GM21619 (cell line): ENCODE results near the gene FOXD4L3.
"Not testable (repeated sequence)": the region's sequence is repeated elsewhere in the genome, so short reads cannot be mapped to it uniquely, and the experiment has no call there.

ENCODE experiments used
- ATAC-seq: cut with Tn5 transposase; IDR thresholded peaks from one replicate; pipeline ENCODE4 v1.9.1; 2021; ENCODE audit not compliant: unreplicated experiment

FOXD4L3 gene

DNA sequence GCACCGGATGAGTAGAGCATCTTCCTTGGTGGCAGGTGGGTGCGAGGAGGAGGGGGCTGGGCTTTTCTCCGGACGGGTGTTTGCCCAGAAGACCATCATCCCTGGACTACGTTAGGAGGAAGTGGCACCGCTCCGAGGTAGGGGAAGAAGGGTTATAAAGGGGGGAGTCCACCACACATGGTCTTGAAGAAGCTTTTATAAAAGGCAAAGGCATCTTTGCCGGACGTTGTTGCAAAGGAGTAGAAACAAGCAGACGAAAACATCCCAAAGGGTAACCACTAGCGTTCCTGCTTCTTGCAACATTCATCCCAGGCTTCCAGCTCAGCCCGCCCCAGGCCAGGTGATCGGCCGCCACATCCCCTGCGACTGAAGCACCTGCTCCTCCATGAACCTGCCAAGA lies at the start of gene FOXD4L3:
FOXD4L3 (plus strand) TSS at position 301 of the 400 bp plus-strand sequence; CDS start at position 386, 85 bp downstream.
- ATAC-seq, result not testable (repeated sequence)

- not testable (repeated sequence) for ATAC-seq
Observed at GRCh38 chr9:68281041-68281440, 21.6 kb upstream of the FOXD4L3 start.

DNA sequence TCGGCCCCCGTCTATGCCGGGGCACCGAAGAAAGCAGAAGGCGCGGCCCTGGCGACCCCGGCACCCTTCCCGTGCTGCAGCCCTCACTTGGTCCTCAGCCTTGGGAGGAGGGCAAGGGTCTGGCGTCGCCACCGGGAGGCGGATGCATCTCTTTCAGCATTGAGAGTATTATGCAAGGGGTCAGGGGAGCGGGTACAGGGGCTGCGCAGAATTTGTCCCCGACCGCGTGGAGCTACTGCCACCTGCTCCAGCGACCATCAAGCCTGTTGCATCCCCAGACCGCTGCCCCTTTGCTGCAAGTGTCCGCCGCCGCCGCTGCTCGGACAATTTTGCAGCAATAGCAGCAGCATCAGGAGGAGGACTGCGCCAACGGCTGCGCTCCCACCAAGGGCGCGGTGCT lies 1.1 kb downstream of the FOXD4L3 start:
- ATAC-seq, result not testable (repeated sequence)

- ATAC-seq, result not testable (repeated sequence)
Observed at GRCh38 chr9:68304212-68304611, 1.5 kb downstream of the FOXD4L3 start.

GRCh38 chr9:68304777-68305176 lies 2.1 kb downstream of the FOXD4L3 start:
- not testable (repeated sequence) for ATAC-seq

DNA sequence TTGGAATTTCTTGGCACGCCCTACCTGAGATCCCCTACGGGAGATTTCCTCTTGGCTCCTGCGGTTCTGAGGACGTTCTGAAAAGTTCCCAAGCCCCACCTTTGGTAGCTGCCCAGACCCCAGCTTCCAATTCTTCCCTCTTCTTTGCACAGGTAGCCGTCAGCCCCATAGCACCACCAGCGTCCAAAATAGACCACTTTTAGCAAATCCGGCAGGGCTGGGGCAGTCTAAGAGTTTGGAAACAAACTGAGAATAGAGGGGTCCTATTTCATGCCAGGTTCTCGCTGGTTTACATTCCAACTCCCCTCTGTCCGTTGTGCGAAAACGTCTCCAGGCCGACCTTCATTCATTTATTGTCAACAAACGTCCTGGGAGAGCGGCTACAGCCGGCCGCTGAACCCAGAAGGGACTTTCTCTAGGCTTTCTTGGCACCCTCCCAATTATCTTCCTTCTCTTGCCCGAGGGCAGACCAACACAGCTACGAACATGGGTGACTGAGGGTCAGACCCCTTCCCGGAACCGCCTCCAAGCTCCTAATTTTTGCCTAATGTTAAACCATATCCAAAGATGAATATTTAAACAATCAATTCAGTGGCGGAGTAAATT lies 3.1 kb downstream of the FOXD4L3 start:
- not testable (repeated sequence) for ATAC-seq

DNA sequence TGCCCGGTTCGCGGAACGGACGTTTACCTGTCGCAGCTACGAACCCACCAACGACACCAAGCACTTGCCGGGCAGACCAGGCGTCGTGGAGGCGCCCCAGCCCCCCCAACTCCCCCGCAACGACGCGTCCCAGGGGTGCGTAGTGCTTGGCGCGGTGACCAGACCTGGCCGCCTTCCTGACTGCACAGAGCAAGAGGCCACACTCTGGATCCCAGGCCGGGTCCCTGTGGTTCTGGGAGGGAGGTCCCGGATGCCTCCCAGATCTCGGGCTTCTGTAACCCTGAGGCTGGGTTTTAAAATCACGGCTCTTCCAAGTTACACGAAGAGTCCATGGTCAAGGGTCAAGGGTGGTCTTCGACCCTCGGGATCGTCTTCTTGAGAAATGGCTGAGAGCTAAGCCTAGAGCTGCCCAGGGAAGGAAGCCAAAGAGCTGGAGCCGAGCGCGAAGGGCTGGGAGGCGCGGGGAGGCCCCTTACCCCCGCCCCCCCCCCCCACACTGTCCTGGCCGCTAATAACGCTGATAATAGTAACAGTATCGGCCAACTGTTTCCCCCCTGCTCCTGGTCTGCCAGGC lies 3.8 kb downstream of the FOXD4L3 start:
- not testable (repeated sequence) for ATAC-seq

DNA sequence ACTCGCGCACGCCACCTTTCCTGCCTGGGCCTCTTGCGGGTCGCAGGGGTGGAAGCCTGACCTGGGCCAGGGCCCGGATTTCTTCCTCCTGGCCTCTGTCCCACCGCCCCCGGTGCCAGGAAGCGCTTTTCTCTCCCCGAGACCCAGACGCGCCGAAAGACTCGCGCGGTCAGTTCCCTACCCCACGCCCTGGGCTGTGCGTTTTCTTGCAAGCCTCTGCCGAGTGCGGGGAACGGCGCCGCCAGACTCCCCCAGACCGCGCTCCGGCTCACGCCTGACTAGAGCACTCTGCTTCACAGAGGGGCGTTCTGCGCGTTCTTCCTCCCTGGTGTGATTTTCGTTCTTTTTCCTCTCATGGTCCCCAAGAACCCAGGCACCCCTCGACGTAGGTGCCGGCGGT lies 4.5 kb downstream of the FOXD4L3 start:
- not testable (repeated sequence) for ATAC-seq

DNA sequence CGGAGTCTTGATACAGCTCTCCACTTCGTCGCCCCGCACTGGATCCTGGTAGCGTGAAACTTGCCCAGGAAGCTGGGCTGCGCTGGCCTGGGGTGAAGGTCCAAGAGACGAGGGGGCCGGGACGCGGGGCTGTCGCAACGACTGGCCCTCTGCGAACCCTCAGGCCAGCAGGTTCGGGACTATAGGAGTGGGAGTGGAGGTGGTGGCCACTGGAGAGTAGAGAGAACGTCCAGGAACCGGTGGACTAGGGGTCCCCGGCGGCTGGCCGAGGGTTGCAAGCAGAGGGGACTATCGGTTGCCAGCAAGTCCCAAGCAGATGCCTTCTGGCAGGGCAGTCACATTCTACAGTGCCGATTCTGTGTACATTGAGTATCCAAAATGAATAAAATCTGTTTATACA lies 5.0 kb downstream of the FOXD4L3 start:
- not testable (repeated sequence) for ATAC-seq

DNA sequence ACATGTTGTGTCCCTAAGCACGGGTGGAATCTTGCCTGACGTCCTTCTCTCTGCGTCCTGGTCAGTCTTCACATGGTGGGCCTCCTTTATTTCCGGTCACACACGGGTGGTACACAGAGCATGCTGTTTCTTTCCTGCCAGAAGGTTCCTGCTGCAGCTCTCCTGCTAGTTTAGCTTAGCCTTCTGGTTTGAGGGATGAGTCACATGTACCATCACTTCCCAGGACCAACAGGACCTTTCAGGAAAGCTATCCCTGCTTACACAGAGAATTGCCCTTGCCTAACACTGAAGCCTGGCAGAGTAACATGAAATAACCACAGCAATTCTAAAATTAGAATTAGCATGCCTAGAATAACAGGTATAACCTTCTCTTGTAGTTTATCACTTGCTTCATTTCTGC lies 8.5 kb downstream of the FOXD4L3 start:
- ATAC-seq, result not testable (repeated sequence)

- ATAC-seq, result not testable (repeated sequence)
Observed at GRCh38 chr9:68318209-68318608, 15.5 kb downstream of the FOXD4L3 start.

DNA sequence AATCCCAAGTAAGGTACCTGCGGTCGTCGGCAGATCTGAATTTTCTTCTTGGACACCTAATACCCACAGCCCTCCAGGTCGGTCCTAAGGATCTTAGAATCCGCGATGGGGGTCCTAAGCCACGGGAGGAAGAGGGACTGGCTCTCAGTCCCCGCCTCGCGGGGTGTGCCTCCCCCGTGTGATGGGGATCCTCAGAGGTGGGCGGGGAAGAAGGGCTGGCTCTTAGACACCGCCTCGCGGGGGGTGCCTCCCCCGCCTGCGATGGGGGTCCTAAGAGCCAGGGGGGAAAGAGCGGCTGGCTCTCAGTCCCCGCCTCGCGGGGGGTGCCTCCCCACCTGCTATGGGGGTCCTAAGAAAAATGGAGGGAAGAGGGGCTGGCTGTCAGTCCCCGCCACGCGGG lies 21.1 kb downstream of the FOXD4L3 start:
- ATAC-seq, result not testable (repeated sequence)

- not testable (repeated sequence) for ATAC-seq
Observed at GRCh38 chr9:68324518-68324917, 21.9 kb downstream of the FOXD4L3 start.

- ATAC-seq, result not testable (repeated sequence)
Observed at GRCh38 chr9:68329106-68329505, 26.4 kb downstream of the FOXD4L3 start.

DNA sequence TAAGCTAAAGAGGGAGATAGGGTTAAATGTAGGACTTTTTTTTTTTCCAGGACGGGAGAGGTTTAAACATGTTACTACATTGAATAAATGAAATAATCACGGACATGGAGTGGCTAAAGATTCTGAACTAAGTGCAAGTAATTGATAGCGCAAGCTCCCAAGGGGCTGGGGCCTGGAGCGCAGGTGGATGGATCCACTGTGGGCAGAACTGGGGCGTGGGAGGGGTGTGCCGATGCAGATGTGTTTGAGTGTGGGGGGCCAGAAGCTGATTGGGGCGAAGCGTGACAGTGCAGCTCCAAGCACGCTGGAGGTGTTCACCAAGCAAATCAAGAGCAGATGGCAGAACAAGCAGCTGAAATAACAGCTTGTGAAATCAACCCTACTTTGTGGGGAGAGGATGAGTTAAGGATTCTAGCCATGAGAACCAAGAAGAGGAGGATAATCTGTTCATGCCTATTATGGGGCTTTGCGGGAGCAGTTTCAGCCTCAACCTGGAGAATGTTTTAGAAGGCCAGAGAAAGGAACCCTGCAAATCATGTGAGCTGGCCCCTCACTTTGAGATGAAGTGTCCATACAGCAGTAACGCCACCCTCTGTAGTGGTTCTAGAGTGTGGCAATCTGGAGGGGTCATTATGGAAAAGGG lies 28.0 kb downstream of the FOXD4L3 start:
- ATAC-seq, result not testable (repeated sequence)

- ATAC-seq, result not testable (repeated sequence)
Observed at GRCh38 chr9:68332122-68332521, 29.5 kb downstream of the FOXD4L3 start.

- ATAC-seq, result not testable (repeated sequence)
Observed at GRCh38 chr9:68335935-68336334, 33.3 kb downstream of the FOXD4L3 start.

- ATAC-seq, result not testable (repeated sequence)
Observed at GRCh38 chr9:68336639-68337339, 34.1 kb downstream of the FOXD4L3 start.

GRCh38 chr9:68338000-68338399 lies 35.3 kb downstream of the FOXD4L3 start:
- ATAC-seq, result not testable (repeated sequence)

DNA sequence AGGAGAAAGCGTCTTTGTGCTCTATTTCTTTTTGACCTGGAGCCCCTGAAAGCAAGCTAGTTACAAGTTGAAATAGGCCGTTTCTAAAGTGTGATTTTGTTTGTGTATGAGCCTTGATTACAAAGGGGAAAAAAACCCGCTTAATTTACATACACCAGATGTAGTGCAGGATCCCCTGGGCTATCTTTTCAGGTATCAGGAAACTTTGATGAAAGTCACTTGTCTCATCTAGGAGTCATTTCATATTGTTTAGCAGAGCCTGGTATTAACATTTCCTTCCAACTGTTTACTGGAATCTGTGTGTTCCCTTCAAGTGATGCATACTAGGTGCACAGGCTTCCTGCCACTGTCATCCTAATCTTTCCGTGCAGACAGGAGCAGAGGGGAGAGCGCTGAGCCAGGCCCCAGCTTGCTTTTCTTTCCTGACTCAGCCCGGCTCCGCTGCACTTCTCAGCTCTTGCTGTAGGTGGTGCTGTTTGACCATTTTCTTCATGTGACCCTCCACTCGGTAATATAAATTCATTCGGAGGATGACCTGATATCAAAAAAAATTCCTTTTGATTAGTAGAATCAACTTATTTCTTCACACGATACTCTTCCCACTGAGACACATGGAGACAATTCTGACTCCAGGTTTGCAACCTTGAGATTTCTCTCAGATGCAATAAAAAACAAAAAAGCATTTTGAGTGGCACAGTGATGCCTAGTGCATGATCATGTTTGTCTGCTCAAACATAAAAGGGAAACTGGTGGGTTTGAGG lies 39.8 kb downstream of the FOXD4L3 start:
- peak; percentile 81 for ATAC-seq

GRCh38 chr9:68343242-68343641 lies 40.6 kb downstream of the FOXD4L3 start:
- ATAC-seq, result not testable (repeated sequence)
